Measurements from ENCODE around the gene NOL3. TPM values are rescaled to one million over a fixed set of nuclear protein-coding genes. Genes with fewer than 3 reads are reported as not detected.

The NOL3 gene
- total RNA-seq, 1 experiment from 2014 or later, result 5.3 TPM

DNA sequence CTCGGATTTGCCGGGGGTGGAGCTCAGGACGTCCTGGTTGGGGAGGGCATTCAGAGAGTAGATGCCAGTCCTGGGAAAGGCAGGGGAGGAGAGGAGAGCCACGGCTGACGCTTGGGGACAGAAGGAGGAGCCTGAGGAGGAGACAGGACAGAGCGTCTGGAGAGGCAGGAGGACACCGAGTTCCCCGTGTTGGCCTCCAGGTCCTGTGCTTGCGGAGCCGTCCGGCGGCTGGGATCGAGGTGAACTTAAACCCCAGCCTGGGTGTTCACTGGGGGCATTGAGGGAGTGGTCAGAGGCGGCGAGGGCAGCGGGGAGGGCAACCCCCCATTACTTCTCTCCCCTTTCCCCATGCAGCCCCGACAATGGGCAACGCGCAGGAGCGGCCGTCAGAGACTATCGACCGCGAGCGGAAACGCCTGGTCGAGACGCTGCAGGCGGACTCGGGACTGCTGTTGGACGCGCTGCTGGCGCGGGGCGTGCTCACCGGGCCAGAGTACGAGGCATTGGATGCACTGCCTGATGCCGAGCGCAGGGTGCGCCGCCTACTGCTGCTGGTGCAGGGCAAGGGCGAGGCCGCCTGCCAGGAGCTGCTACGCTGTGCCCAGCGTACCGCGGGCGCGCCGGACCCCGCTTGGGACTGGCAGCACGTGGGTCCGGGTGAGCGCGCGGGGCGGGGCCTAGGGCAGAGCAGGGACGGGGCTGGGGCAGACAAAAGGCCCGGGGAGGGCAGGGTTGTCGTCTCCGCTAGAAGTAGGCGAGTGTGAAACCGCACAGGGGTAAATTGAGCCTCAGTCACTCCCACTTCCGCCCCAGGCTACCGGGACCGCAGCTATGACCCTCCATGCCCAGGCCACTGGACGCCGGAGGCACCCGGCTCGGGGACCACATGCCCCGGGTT, 3.7 kb downstream of the NOL3 start:
- Histone ChIP-seq H3K36me3 (replicated peaks; ENCODE audit: control insufficient read depth, insufficient read depth, low read length) (no peaks in the 10 kb centered on the region), H3K4me3 (ENCODE audit: insufficient read depth, low read depth, low read length) (peak overlapping the region; percentile 44), H3K27me3 (ENCODE audit: control insufficient read depth, insufficient read depth, low read length) (peaks cover 77% of the 10 kb centered on the region)
- peak; percentile 92 for DNase-seq

GRCh38 chr16:67174706-67175231, 4.4 kb downstream of the NOL3 start:
- peak; percentile 68 for DNase-seq
- peaks cover 71% of the 10 kb centered on the region for H3K27me3 ChIP-seq (ENCODE audit: control insufficient read depth, insufficient read depth, low read length)
- H3K4me3 ChIP-seq (ENCODE audit: insufficient read depth, low read depth, low read length), result peak overlapping the region; percentile 44

GRCh38 chr16:67176662-67177061, 6.3 kb downstream of the NOL3 start:
- H3K27me3 ChIP-seq (ENCODE audit: control insufficient read depth, insufficient read depth, low read length), result peaks cover 60% of the 10 kb centered on the region
- no peaks in the 10 kb centered on the region for H3K36me3 ChIP-seq (replicated peaks; ENCODE audit: control insufficient read depth, insufficient read depth, low read length)
- no peak overlapping the region for H3K4me3 ChIP-seq (ENCODE audit: insufficient read depth, low read depth, low read length)
- no peak for DNase-seq

More at GRCh38 chr16:67174706-67175231, 4.4 kb downstream of the NOL3 start:
- no peaks in the 10 kb centered on the region for H3K36me3 ChIP-seq (replicated peaks; ENCODE audit: control insufficient read depth, insufficient read depth, low read length)

DNA sequence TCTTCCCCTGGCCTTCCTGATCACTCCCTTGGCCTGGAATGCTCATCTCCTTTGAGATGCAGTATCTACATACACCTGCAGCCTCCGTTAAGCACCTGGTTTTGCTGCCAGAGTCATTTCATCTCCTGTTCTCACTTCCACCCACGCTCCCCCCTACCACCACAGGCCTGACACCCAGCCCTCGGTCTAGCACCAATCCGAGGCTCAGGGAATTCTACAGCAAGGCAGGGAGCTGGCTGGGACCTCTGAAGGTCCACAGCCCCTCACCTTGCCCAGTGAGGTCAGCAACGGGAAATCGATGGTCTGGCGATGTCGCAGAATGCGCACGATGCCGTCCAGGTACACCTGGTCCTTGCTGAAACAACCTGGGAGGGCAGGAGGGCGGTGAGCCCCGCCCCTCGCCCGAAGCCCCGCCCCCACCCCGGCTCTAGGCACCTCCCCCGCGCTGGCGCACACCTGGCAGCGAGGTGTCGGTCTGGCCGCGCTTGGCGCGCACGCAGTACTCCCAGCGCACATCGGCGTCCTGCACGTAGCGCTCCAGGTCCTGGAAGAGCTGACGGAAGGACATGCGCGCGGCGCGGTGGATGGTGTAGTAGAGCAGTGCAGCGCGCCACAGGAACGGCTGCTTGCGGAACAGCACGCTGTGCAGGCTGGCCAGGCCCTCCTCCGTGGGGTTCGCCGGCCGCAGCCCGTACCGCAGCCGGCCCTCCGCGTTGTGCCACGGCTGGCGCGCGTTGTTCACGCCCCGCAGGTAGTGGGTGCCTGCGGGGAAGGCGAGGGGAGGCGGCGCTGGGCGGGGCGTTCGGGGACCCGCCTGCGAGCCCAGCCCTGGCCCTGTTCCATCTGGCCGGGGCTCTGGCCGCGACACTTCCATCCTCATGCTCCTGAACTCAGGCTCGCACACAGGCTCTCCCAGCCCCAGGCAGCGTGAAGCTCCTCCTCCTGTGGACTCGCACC, 7.7 kb downstream of the NOL3 start:
- no peaks in the 10 kb centered on the region for H3K36me3 ChIP-seq (replicated peaks; ENCODE audit: control insufficient read depth, insufficient read depth, low read length)
- peak; percentile 100 for DNase-seq
- peaks cover 49% of the 10 kb centered on the region for H3K27me3 ChIP-seq (ENCODE audit: control insufficient read depth, insufficient read depth, low read length)
- peak overlapping the region; percentile 59 for H3K4me3 ChIP-seq (ENCODE audit: insufficient read depth, low read depth, low read length)

DNA sequence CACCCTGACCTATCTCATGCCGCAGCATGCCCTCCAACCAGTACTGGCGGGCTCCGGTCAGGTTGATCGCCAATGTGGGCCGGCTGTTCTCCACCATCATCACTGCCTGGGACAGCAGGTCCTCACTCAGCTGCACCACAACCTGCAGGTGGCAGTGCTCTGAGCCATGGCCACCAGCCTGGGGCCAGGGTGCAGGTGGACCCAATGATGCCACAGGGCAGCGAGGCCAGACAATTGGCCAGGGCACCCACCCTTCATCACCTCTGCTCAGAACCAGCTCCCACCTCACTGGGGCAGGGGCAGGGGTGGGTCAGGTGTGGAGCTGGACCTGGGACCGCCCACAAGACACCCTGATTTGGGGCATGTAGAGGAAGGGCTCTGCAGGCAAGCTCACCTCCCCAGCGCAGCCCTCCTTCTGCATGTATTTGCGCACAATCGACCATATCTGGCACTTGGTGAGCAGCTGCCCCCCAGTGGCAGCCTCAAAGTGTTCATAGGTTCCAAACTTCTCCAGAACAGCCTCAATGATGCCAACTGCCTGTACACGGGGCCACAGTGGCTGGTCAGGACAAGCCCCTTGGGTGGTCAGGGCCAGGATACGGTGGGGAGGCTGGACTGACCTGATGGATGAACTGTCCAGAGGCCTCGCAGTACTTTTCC, 9.2 kb downstream of the NOL3 start:
- Histone ChIP-seq H3K4me3 (ENCODE audit: insufficient read depth, low read depth, low read length) (no peak overlapping the region), H3K27me3 (ENCODE audit: control insufficient read depth, insufficient read depth, low read length) (peaks cover 39% of the 10 kb centered on the region), H3K36me3 (replicated peaks; ENCODE audit: control insufficient read depth, insufficient read depth, low read length) (no peaks in the 10 kb centered on the region)
- peak; percentile 78 for DNase-seq

GRCh38 chr16:67180166-67180565, 9.8 kb downstream of the NOL3 start:
- H3K36me3 ChIP-seq (replicated peaks; ENCODE audit: control insufficient read depth, insufficient read depth, low read length), result no peaks in the 10 kb centered on the region
- no peak for DNase-seq
- H3K4me3 ChIP-seq (ENCODE audit: insufficient read depth, low read depth, low read length), result no peak overlapping the region
- H3K27me3 ChIP-seq (ENCODE audit: control insufficient read depth, insufficient read depth, low read length), result peaks cover 39% of the 10 kb centered on the region

- peaks cover 36% of the 10 kb centered on the region for H3K27me3 ChIP-seq (ENCODE audit: control insufficient read depth, insufficient read depth, low read length)
- no peak overlapping the region for H3K4me3 ChIP-seq (ENCODE audit: insufficient read depth, low read depth, low read length)
- DNase-seq, result no peak
- H3K36me3 ChIP-seq (replicated peaks; ENCODE audit: control insufficient read depth, insufficient read depth, low read length), result no peaks in the 10 kb centered on the region
These were observed 11.0 kb downstream of the NOL3 start for GRCh38 chr16:67181346-67181745.

GRCh38 chr16:67182288-67182687, 11.9 kb downstream of the NOL3 start:
- Histone ChIP-seq H3K4me3 (ENCODE audit: insufficient read depth, low read depth, low read length) (no peak overlapping the region), H3K36me3 (replicated peaks; ENCODE audit: control insufficient read depth, insufficient read depth, low read length) (no peaks in the 10 kb centered on the region), H3K27me3 (ENCODE audit: control insufficient read depth, insufficient read depth, low read length) (peaks cover 27% of the 10 kb centered on the region)
- no peak for DNase-seq

DNA sequence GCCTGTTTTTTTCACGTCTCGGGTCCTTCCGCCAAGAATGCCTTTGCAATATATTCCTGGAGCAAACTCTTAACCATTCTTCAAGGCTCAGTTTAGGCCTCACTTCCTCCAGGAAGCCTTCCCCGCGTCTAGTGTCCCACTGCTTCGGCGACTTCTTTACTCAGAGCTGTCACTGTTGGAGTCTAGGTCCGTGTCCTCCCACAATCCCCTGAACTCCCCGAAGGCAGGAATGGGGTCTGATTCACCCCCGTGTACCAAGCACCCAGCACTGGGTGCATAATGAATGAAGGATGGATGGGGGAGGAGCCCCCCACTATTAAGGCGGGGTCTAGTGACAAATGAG, 12.9 kb downstream of the NOL3 start:
- H3K27me3 ChIP-seq (ENCODE audit: control insufficient read depth, insufficient read depth, low read length), result peaks cover 21% of the 10 kb centered on the region
- DNase-seq, result no peak
- no peaks in the 10 kb centered on the region for H3K36me3 ChIP-seq (replicated peaks; ENCODE audit: control insufficient read depth, insufficient read depth, low read length)
- H3K4me3 ChIP-seq (ENCODE audit: insufficient read depth, low read depth, low read length), result peak overlapping the region; percentile 83

- H3K36me3 ChIP-seq (replicated peaks; ENCODE audit: control insufficient read depth, insufficient read depth, low read length), result no peaks in the 10 kb centered on the region
- H3K27me3 ChIP-seq (ENCODE audit: control insufficient read depth, insufficient read depth, low read length), result peaks cover 19% of the 10 kb centered on the region
- DNase-seq, result peak; percentile 100
- peak within 1 kb of the TSS; percentile 83 for H3K4me3 ChIP-seq (ENCODE audit: insufficient read depth, low read depth, low read length)
These were observed 13.5 kb downstream of the NOL3 start, which contains the start of gene MATCAP1 for GRCh38 chr16:67183627-67184452. Gene MATCAP1, minus strand, starts transcription at chr16:67183963. Its CDS starts 3,353 bp downstream, at chr16:67180610.

GRCh38 chr16:67184453-67184994, 14.2 kb downstream of the NOL3 start:
- peak; percentile 83 for DNase-seq

GRCh38 chr16:67184995-67185650, 14.8 kb downstream of the NOL3 start:
- Histone ChIP-seq H3K36me3 (replicated peaks; ENCODE audit: control insufficient read depth, insufficient read depth, low read length) (no peaks in the 10 kb centered on the region), H3K27me3 (ENCODE audit: control insufficient read depth, insufficient read depth, low read length) (peaks cover 19% of the 10 kb centered on the region), H3K4me3 (ENCODE audit: insufficient read depth, low read depth, low read length) (peak overlapping the region; percentile 83; the same call in 1 of the 2 replicates)
- peak; percentile 94 for DNase-seq

More at GRCh38 chr16:67184453-67184994, 14.2 kb downstream of the NOL3 start:
- H3K36me3 ChIP-seq (replicated peaks; ENCODE audit: control insufficient read depth, insufficient read depth, low read length), result no peaks in the 10 kb centered on the region
- peaks cover 19% of the 10 kb centered on the region for H3K27me3 ChIP-seq (ENCODE audit: control insufficient read depth, insufficient read depth, low read length)
- H3K4me3 ChIP-seq (ENCODE audit: insufficient read depth, low read depth, low read length), result peak overlapping the region; percentile 83
